AML-193 (cell line): ENCODE measurements around the gene ARHGAP26.

Source experiments
- DNase-seq, 2 experiments: peaks; one replicate each; lab custom pipeline; 2025; lab: John Stamatoyannopoulos, UW

The ARHGAP26 gene

DNA sequence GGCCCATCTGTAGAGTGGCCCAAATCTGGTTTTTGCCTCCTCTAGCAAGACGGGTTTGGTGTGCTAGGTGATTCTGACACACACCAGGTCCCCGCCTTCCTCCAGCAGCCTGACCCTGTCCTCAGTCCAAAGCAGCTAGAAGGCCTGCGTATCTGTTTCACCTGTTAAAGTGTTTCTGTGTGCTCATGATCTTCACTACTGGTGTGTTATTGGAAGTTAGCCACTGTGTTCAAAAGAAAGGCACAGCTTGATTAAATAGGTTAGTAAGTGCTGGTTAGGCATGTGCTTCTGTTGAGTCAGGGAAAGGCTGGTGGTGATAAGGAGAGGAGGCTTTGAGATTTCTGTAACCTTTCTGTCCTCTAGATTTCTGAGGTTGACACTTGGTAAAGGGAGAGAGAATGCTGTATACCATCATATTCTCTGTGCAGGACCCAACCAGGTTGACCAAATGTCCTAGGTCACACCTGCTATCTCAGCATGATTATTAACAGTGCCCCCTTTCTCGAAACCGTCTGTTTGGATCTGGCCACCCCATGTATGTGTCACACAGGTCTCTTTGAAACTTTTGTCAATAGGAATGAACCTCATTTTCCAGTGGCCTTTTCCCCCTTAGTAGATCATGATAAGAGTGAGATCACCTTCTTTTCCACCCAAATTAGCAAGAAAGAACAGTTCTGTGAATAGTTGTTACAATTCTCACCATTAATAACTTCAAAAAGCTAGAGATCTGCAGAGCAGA, 58.8 kb downstream of the ARHGAP26 start:
- no peak for DNase-seq

DNA sequence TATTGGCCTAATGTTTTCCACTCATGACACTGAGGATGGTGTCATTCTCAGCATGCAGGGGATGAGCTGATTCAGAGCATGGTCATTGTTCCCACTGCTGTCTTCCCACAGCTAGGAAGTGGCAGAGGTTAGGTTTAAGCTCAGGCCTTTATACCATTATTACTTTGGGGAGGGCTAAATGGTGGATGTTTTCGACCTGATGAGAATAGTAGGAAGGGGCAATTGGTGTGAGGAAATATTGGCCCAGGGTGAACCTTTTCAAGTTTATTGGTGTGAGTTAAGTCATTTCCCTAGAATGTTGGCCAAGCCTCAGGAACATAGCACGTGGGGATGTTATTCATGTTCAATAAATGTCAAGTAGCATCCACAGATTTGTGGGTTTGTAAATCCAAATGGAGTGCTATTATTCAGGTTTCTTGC, 59.6 kb downstream of the ARHGAP26 start:
- no peak for DNase-seq

DNA sequence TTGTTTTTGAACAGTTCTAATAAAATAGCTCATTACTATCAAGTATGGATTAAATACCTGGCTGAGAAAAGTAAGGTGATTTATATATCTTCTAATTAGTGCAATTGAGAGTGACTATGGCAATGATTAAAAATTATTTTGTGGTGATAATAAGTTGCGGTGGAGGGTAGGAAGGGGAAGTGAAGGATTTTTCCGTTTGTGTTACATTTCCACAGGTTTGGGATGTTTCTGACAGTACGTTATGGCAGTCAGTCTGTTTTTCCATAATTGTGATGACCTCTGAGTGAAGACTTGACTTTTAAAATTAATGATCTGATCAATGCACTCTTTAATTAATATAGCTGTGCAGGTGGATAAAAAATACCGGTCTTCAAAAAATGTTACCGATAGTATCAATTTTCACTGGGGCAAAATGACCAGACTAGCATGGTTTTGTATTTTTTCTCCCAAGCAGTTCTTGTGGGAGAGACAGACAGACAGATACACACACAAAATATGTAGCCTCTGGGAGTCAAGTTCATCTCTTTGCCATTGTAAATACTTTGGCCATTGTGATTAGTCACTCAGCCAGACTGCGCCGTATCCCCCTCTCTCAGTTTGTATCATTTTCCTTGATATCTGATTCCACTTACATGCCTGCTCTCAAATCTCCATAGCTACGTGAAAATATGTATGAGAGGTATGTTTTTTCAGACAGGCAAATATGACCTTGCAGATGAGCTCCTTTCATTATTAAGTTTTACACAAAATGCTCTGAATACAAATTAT, 60.2 kb downstream of the ARHGAP26 start:
- no peak for DNase-seq

DNA sequence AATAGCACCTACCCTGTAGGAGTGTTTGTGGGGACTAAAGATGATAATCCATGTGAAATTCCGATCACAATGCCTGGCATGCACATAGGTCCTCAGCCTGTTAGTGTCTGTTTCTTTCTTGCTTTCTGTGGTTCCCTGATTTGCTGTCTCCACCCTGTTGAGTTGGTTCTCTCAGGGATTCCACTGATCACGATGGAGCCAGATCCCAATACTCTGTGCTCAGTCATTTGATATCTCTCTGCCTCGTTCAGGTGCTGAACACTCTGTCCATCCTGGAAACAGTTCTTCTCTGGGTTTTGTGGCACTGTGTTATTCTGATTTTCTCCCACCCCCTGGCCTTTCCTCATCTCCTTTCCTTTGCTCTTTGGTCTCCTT, 60.8 kb downstream of the ARHGAP26 start:
- DNase-seq: no peak

DNA sequence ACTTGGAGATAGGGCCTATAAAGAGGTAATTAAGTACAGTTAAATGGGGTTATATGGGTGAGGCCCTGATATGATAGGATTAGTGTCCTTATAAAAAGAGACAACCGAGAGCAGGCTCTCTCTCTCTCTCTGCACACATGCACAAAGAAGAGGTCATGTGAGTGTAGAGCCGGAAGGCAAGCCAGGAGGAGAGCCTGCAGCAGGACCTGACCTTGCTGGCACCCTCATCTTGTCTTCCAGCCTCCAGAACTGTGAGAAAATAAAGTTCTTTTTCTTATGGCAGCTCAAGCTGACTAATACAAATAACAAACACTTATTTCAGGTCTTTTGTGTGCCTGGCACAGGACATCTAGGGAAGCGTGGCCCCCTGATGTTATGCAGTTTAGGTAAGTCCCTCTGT, 62.1 kb downstream of the ARHGAP26 start:
- no peak for DNase-seq

DNA sequence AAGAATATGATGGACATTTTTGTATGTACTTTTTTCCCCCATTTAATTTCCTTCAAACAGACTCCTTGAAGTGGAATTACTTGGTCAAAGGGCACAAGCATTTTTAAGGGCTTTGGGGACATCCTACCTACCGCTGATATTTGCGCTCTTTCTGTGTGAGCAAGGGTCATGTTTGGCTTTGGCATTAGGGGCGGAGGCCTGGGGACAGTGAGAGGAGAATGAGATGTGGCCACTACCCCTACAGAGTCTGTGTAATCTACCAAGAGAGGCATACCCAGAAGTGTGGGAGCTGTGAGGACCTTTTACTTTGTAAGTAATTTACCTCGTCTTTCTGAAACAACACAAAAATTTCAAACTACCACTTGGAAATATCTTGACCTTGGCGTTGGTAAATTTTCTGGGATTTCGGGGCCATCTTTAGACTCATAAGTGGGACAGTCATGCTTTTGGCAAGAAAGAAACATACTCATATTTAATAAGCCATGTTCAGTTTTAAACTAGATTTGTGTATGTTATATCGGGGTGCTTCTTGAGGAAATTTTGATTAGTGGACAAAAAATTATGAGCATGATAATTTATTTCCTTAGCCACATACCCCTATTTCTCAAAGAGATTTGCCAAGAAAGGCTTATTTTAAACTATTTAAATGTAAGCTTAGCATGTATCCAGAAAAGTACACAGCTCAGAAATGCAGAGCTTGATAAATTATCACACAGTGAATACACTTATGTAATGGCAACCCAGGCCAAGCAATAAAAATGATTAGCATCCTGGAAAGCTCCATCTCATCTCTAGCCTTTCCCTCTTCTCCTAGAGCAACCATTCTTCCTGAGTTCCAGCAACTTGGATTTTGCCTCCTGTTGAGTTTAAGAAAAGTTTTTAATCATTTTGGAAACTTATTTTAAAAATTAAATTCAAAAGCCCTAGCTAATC, 63.6 kb downstream of the ARHGAP26 start:
- no peak for DNase-seq

DNA sequence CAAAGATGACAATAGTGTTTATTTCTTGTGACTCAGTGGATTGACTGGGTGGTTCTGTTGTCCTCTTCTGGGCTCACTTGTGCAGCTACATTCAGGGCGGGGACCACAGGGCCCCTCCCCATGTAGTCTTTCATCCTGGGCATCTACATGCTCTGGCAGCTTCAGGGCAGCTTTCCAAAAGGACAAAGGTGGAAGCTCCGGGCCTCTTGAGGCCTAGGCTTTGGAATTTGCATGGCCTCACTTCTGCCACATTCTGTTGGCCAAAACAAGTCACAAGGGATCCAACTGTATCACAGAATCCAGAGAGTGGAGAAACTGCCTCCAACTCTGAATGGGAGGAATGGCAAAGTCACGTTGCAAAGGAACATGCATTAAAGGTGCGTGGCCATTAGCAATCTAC, 64.3 kb downstream of the ARHGAP26 start:
- no peak for DNase-seq

DNA sequence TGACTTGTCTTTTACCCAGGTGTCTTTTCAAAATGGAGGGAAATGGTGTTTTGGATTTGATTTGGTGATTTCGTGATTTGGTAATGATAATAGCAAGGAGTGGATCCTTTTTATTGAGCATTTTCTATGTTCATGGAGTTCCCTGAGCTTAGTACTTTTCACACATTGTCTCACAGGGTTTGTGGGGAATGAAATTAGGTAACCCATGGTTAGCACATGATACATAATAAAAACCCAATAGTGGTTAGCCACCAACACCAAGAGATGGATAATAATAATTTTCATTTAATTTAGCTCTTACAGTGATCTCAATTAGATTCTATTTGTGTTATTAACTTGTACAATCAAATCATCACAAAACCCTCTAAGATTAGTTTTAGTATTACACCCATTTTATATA, 65.4 kb downstream of the ARHGAP26 start:
- DNase-seq: no peak

DNA sequence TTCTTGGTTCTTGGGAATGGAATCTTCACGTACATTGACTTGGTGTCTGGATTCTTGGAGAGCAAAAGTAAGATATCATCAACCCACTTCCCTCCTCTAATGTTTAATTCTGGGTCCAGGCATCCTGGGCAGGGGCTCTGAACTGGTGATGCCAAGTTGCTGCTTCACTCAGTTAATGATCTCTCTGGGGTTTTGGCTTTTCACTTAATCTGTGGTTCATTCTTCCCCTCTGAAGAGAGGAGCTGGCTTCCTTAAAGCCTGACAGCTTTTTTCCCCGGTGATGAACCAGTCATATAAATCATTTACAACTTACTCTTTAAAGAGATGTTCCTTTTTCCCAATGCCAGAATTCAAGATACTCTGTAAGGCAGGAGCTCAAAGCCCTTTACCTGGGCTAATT, 65.9 kb downstream of the ARHGAP26 start:
- no peak for DNase-seq

DNA sequence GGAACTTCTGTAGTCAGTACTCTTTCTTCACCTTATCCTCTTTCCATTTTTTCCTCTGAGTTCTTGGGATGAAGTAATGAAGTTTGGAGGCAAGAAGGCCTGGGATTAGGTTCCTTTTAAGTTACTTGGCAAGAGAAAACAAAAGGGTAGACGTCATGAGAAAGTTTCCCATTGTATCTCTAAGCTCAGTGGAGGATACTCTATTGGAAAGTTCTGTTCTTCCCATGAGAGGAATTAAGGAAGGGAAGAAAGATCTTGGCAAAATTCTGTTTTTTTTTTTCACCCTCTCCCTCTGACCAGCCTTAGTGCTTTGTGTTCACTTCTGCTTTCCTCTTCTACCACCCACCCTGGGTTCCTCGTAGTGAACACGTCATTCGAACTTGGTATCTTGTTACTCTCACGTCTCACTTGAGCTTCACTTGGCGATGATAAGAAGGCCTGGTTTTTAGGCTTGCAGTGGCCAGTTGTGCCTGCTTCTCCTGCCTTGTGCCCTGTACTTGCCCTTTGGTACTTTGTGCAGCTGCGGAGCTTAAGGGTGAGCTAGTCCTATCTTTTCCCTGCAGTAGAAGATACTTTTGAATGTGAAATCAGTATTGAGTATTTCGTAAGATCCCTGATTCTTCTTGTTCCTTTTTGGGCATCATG, 67.0 kb downstream of the ARHGAP26 start:
- peak; percentile 75 to 89 for DNase-seq

DNA sequence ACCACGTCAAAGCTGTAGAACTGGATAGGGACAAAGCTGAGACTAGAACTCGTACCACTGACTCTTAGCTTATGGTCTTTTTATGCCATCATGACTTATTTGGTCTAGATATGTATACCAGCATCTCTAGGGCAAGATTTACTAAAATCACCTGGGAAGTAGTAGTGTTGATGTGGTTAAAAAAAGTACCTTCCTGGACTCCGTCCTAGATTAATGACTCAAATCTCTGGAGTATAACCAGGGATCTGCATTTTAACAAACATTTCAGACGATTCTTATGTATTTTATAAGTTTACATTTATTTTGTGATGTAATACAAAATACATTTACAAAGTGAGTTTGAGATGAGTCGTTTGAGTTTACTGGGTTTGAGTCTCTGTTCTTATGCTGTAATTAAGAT, 68.7 kb downstream of the ARHGAP26 start:
- no peak for DNase-seq

DNA sequence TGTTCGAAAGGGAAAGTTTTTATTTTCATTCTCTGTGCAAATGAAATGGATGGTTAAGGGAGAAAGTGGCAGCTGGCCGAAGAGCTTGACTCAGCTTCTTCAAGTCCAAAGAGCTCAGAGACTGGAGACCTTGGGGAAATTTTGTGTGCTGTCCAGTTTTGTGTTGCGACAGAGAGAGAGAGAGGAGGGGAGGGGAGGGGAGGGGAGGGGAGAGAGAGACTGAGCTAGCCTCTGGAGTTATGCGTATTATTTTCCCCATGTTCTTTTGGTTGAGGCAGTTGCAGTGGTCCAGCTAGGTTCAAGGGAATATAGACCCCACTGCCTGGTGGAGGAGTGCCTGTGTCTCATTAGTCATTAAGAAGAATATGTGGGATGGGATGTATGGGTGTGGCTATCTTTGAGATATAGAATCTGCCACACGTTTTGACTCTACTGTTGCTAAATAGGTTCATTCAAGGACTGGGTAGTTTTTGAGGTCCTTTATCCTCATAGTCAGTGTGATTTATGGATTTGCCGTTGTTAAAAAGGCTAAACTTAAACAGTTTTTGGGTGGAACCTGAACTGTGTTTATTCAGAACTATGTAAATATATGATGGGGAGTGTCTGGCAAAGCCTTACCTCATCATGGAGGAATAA, 69.7 kb downstream of the ARHGAP26 start:
- DNase-seq: no peak

DNA sequence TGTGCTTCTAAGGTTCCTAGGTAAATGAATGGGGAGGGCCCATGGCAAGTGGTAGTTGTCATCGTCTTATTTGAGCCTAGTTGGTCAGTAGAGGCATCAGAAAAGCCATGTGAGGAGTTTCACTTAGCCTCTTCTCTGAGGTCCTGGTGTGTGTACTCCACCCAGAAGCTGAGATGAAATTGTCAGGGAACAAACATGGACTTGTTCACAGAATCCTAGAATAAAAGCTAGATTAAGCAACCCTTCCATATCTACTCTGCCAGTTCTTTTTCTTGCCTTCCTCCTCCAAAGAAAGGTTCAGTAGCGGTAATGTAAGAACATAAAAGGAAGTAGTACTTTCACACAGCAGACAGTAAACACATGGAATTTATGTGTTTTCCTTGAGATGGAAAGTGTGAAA, 70.4 kb downstream of the ARHGAP26 start:
- DNase-seq: no peak

DNA sequence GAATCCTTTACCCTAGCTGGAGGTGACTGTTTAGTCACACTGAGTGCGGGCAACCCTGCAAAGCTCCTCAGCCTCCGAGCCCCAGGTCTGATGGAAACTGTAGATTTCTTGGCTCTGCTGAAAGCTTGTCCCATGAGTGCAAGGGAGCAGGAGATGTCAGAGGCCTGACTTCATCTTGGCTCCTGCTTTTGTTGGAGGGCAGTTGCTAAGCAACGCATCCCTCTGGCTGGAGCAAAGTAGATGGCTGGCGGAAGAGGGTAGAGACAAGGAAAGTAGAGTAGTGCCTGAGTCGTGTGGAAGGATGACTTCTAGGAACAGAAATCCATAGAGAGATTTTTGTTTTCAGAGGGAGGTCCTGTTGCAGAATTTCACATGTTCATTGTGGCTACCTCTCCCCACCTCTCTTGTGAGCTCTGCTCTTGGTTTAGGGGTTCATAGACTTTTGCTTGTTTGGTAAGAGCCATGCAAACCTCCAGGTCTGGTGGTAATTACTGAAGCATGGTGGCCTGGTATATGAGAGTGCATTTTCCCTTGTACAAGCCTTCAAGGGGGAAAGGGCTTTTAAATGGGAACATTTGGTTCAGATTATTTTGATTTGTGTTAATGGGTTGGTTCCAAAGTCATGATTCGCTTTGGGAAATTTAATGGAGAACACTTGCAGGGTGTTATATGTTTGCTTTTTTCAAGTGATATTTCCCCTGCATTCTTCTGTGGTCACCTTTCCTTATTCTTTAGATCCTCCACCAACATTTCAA, 71.5 kb downstream of the ARHGAP26 start:
- DNase-seq: no peak

DNA sequence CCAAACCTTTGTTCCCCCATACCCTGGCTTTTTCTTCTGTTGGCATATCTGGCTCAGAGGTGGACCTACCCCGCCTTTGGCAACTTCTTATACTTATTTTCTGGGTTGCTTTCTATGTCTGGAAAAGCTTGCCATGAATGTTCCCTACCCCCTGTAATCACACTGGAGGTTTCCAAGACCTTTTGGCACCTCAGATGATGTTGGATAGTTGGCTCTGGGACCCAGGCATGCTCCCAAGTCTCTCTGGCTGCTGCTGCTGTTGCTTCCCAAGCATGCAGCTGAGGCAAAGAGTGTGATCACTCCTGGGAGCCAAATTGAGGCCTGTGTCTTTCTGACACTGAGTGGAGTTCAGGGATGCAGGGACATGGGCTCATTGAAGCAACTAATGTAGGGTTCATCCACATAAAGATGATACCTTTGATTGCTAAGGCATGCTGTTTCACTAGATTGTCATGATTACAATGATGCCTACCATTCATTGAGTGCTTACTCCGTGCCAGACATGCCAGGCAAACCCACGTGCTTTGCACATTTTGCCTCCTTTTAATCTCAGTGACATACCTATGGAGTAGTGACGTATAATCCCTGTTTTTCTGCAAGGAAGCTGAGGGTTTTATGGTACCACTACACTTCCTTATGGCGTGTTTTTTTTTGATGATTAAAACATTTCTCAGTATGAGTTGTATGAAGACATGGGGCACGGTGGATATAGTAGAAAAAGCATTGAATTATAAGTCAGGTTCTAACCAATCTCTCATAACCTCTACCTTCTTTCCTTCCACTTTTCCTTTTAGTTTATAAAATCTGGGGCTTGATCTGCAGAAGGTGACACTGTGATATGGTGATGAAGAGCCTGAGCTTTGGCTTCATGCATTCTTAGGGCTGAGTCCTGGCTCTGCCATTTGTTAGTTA, 73.1 kb downstream of the ARHGAP26 start:
- DNase-seq: no peak

DNA sequence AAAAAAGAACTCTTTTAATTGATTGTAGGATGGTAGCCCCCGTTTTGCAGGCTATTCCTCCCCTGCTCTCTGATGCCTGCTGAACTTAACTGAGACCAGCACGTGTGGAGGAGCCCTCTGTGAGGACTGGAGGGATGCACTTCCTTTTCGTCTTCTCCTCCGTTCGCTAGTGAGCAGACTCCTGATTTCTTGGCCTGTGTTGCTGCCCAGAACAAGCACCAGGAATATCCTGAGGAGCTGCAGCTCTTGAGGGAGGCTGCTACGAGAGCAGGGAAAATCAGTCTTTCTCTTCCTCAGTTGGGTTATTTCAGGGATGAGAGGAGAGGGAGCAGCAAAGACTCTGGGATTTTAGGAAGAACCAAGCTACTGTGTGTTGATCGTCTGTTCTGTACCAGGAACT, 74.7 kb downstream of the ARHGAP26 start:
- DNase-seq: no peak

DNA sequence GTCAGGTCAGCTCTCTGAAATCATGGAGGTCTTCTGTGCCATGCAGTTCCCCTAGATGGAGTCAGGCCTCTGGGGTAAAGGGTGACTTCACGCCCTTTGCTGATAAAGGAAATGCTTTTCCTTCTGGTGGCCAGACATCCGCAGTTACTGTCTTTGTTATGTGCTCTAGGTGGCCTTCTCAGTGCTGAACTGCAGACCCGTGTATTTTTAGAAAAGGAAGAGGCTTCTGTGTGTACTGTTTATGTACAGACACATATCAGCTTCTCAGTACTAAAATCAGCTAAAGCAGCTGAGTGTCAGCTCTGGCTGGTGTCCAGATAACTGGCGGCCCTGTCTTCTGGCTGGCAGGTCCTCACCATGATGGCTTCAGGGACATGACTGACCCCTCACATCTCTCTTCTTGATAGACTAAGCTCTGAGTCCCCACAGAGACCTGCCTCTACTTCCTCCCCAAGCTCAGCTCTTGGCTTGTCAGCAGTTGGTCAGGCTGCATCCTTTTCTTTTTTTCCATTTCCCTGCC, 75.3 kb downstream of the ARHGAP26 start:
- no peak for DNase-seq

DNA sequence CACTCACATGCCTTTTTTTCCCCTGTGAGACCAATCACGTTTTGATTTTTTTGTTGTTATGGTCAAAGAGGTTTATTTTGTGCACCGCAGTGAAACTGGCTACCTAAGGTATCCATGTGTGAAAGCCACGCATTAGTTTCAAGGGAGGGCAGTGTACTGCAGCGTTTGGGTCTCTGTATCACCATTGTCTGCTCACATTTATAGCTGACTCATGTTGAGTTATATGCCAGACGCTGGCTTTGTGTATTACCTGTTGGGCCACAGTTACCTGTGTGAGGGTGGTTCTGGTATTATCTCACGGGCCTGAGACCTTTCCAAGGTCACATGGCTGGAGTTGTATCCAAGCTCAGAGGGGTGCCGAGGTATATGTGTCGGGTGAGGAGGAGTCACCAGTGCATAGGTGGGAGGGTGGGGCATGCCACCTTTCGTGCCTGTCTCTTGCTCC, 75.8 kb downstream of the ARHGAP26 start:
- no peak for DNase-seq

DNA sequence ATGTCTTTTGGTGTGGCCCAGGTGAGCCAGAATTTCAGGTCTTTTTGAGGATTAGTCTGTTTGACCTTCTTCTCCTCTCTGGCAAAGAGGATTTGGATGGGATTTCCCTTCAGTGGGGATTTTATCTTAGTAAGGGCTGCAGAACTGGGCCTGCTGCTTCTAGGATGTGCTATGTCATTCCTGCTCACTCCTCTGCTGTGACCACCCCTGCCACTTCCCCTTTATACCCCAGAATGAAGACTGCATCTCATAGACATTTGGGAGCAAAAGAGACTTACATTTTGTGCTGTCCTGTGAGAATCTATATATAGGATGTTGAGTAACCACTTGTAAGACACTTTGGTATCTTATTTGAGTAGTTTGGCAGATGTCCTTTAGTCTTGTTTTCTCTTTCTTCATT, 76.2 kb downstream of the ARHGAP26 start:
- DNase-seq: peak; percentile 67 to 77
